ENCODE data around the gene SH2D3A.

DNA sequence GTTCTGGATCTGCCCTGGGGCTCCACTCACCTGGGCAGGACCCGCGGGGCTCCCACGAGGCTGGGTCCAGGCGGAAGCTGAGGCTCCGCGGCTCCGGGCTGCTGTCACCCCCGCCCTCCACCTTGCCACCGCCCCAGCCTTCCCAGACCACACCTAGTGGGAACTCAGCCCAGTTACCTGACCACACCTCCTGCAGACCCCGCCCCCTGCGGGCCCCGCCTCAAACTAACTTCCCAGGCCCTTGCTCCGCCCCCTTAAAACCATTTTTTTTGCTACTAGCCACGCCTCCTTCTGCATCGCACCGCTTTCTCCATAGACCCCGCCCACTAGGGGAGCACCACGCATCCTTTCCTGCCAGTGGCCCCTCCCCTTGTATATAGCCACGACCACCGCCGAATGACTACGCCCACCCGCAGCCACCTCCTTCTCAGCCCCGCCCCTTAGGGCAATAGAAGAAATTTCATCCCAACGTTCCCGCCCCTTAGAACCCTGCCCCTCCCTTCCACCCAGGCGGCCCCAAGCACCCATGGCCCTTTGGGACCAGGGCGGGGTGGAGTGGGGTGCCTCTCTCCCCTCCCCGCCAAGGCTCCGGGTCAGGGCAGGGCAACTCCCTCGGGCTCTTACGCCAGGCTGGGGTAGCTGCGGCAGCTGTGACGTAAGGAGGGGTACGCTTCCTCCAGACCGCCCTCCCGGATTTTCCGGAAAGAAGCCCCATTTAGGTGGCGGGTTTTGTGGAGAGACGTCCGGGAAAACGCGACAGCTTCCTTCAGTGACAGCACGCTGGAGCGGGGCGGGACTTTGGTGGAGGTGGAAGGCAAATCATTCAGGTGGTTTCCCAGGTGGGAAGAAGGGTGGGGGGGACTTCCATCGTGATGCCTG, at the start of gene SH2D3A:
- TF ChIP-seq POLR2AphosphoS5 (IDR thresholded peaks at IDR 0.05), result peak; percentile 71 to 80 (median 78)
- no peak for TF ChIP-seq POLR2A (IDR thresholded peaks at IDR 0.05)

All from spleen (tissue), 3 donors.